Tibial artery (tissue), 4 donors: ENCODE data around the gene GPR35.

Experiments
- DNase-seq, 2 donors: peaks; one replicate each; pipeline ENCODE4 v3.0.0-alpha.2; 2019
- H3K27ac ChIP-seq, 2 donors: fragments of 200-600 bp; sonication (generic) in 1 of 2; 1 replicate in 1 of 2; 2 replicates in 1 of 2; pipeline ENCODE4 v1.5.1; 2018 to 2019; ENCODE audit warnings: mild to moderate bottlenecking in 1 of 2
- H3K27me3 ChIP-seq, 2 donors: fragments of 200-600 bp; sonication (generic) in 1 of 2; one replicate each; pipeline versions ENCODE4 v1.5.1 to v1.6.0; 2016 to 2019
- H3K36me3 ChIP-seq, 3 donors: fragments of 200-600 bp; sonication (generic) in 2 of 3; one replicate each; pipeline ENCODE4 v1.5.1; 2016 to 2019; ENCODE audit warnings: mild to moderate bottlenecking in 2 of 3
- H3K4me1 ChIP-seq, 4 donors: fragments of 200-600 bp; sonication (generic) in 2 of 4; 1 replicate in 3 of 4; 2 replicates in 1 of 4; pipeline ENCODE4 v1.5.1; 2016 to 2019
- H3K4me3 ChIP-seq, 2 donors: fragments of 200-600 bp; sonication (generic) in 1 of 2; 1 replicate in 1 of 2; 2 replicates in 1 of 2; pipeline ENCODE4 v1.5.1; 2018 to 2019; ENCODE audit warnings: mild to moderate bottlenecking in 2 of 2
- H3K9me3 ChIP-seq, 3 donors: fragments of 200-600 bp; sonication (generic) in 1 of 3; one replicate each; pipeline ENCODE4 v1.5.1; 2016 to 2019
- intact Hi-C: fragments of 100-400 bp; cut with DNase I; formaldehyde crosslinking; loops from one replicate; pipeline ENCODE4 v1.15.0; 2023; ENCODE audit warnings: low total_unique reads
- TF ChIP-seq, protein P1 (sequence below), 2 experiments: fragments of 200-600 bp in 1 of 2; fragments of 450-650 bp in 1 of 2; IDR thresholded peaks; one replicate each; pipeline ENCODE4 v1.5.1; 2017 to 2019; ENCODE audit warnings: antibody characterized with exemption in 2 of 2, mild to moderate bottlenecking in 1 of 2, moderate library complexity in 1 of 2

Gene GPR35

DNA sequence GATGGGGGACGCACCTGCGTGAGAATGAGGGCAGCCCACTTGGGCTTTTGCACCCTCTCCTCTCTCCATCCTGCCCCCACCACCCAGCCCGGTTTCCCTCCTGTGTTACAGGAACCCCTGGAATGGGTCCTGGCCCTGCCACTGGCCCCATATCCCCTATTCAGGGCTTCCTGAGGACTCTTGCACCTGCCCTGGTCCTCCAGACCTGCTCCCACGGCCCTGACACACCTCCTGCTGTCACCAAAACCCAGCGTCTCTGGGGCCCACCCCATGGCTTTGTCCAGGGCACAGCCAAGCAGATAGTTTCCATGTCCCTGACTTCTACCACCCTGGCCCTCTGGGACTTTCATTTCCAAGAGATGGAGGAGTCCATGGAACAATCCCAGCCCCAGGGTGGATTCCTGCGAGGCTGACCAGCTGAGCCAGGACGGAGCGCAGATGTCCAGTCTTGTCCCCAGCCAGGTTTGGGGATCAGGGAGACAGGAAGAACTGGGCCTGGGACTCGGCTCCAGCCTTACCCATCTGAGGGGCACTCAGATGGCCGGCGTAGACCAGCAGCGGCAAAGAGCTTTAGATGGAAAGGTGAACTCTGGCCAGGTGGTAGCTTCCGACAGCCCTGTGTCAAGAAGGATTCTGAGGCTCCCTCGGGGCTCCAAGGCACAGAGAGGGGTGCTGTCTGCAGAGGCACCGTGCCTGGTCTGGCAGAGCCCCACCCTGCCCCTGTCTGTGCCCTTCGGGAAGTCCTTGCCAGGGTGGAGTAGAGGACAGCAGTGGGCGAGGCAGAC, 12.0 kb downstream of the GPR35 start:
- no peak overlapping the region for H3K27ac ChIP-seq
- peaks cover 0 to 3% (median 0%) of the 10 kb centered on the region in 3 donors for H3K9me3 ChIP-seq
- no peaks in the 10 kb centered on the region for H3K4me1 ChIP-seq
- peaks cover 0 to 36% of the 10 kb centered on the region in 2 donors for H3K27me3 ChIP-seq
- intact Hi-C loops: no loop called here
- H3K36me3 ChIP-seq: no peaks in the 10 kb centered on the region
- H3K4me3 ChIP-seq: no peak overlapping the region
- TF ChIP-seq, protein P1, sequence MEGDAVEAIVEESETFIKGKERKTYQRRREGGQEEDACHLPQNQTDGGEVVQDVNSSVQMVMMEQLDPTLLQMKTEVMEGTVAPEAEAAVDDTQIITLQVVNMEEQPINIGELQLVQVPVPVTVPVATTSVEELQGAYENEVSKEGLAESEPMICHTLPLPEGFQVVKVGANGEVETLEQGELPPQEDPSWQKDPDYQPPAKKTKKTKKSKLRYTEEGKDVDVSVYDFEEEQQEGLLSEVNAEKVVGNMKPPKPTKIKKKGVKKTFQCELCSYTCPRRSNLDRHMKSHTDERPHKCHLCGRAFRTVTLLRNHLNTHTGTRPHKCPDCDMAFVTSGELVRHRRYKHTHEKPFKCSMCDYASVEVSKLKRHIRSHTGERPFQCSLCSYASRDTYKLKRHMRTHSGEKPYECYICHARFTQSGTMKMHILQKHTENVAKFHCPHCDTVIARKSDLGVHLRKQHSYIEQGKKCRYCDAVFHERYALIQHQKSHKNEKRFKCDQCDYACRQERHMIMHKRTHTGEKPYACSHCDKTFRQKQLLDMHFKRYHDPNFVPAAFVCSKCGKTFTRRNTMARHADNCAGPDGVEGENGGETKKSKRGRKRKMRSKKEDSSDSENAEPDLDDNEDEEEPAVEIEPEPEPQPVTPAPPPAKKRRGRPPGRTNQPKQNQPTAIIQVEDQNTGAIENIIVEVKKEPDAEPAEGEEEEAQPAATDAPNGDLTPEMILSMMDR (IDR thresholded peaks at IDR 0.05): no peak
- peak in 1 of 2 donors; percentile 49 for DNase-seq

DNA sequence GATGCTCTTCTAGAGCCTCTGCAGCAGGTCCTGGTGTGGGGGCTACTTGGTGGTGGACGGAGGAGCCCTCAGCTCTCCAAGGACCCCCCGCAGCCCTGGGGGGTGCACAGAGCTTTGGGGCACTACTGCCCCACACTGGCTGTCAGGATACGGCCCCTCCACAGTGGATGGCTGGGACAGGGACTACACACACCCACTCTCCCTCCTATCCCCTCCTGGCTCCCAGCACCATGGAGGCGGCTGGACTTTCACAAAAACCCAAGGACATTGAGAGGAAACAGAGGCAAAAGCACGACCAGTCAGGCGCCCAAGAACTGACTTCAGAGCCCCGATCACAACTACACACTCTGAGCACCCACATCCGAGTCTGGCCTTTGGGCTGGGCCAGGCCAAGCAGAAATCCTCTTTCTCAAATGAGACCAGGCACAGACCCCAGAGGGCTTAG, 12.6 kb downstream of the GPR35 start:
- no peaks in the 10 kb centered on the region for H3K36me3 ChIP-seq
- H3K9me3 ChIP-seq: peaks cover 0 to 3% (median 0%) of the 10 kb centered on the region in 3 donors
- peak in 1 of 2 donors; percentile 48 for DNase-seq
- H3K27me3 ChIP-seq: peaks cover 0 to 42% of the 10 kb centered on the region in 2 donors
- H3K4me3 ChIP-seq: no peak overlapping the region
- intact Hi-C loops: no loop called here
- H3K4me1 ChIP-seq: no peaks in the 10 kb centered on the region
- no peak overlapping the region for H3K27ac ChIP-seq
- TF ChIP-seq, protein P1 (IDR thresholded peaks at IDR 0.05): no peak

DNA sequence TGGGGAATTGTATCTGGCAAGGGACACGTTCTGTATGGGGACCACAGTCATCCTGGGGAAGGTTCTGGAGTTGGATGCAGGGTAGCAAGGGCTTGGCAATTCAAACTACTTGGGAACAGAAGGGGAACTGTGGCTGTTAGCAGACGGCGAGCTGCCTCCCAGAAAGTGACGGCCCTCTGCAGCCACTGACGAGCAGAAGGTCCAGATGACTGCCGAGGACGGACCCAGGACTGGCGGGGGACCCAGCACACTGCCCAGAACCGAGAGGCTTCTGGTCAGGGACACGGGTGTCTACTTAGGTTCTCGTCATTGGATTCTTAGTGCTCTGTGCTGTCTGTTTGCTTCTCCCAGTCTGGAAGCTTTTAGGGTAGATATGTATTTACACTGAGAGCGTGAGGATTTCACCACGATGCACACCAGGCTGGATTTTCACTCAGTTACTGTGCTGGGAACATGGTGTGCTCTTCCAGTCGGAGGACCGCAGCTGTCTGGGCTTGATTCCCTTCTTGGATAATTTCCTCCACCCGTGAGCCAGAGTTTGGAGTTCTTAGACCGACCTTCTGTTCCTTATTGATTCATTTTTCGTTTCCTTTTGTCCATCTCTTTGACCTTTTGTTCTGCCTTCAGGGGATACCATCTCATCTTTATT, 13.4 kb downstream of the GPR35 start:
- H3K27me3 ChIP-seq: peaks cover 0 to 49% of the 10 kb centered on the region in 2 donors
- no peak overlapping the region for H3K4me3 ChIP-seq
- TF ChIP-seq, protein P1 (IDR thresholded peaks at IDR 0.05): no peak
- intact Hi-C loops: no loop called here
- H3K4me1 ChIP-seq: no peaks in the 10 kb centered on the region
- peaks cover 0 to 2% (median 0%) of the 10 kb centered on the region in 3 donors for H3K9me3 ChIP-seq
- H3K36me3 ChIP-seq: no peaks in the 10 kb centered on the region
- peak in 1 of 2 donors; percentile 49 for DNase-seq
- H3K27ac ChIP-seq: no peak overlapping the region

DNA sequence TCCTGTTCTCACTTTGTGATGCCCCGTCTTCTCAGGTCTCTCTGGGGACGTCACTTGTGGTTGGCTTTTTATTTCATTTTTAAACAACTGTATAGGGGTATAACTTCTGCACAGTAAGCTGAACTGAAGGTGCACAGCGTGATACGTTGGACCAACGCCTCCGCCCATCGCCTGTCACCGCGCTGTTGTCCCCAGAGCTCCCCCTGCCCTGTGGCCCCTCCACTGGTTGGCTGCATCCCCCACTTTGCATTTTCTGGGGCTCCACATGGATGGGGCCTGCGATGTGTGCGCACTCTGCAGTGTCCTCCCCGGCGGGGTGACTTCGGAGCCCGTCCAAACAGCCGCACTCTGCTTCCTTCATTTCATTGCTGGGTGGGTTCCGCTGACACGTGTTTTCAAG, 14.3 kb downstream of the GPR35 start:
- Histone ChIP-seq H3K4me3 (no peak overlapping the region), H3K27ac (no peak overlapping the region), H3K36me3 (no peaks in the 10 kb centered on the region), H3K9me3 (no peaks in the 10 kb centered on the region), H3K4me1 (no peaks in the 10 kb centered on the region), H3K27me3 (peaks cover 0 to 58% of the 10 kb centered on the region in 2 donors)
- DNase-seq: no peak
- intact Hi-C loops: no loop called here
- TF ChIP-seq, protein P1 (IDR thresholded peaks at IDR 0.05): no peak

DNA sequence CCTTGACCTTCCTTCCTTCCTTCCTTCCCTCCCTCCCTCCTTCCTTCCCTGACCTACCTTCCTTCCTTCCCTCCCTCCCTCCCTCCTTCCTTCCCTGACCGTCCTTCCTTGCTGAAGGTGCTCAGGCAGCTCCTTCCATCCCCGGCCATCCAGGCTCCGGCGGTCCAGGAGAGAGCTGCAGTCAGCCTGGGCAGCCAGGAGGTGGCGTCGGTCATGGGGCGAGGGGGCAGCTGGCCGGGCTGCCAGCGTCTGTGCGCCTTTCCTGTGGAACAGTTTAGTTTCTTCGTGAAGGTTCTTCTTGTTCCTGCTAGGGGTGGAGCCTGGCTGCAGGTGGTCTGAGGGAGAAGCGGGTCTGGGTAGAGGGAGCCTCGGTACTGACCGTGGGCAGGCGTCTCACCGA, 15.7 kb downstream of the GPR35 start:
- TF ChIP-seq, protein P1 (IDR thresholded peaks at IDR 0.05): no peak
- Histone ChIP-seq H3K27me3 (peaks cover 0 to 65% of the 10 kb centered on the region in 2 donors), H3K9me3 (no peaks in the 10 kb centered on the region), H3K36me3 (no peaks in the 10 kb centered on the region), H3K27ac (no peak overlapping the region), H3K4me1 (no peaks in the 10 kb centered on the region), H3K4me3 (no peak overlapping the region)
- intact Hi-C loops: no loop called here
- DNase-seq: peak in 1 of 2 donors; percentile 35
